ENCODE data around the gene ABCC1.

The ABCC1 gene

GRCh38 chr16:16092925-16093627, 143.7 kb downstream of the ABCC1 start:
- H3K9me3 ChIP-seq (ENCODE audit: insufficient read depth, low read depth, low read length) = no peaks in the 10 kb centered on the region
- no peak overlapping the region for H3K9ac ChIP-seq (ENCODE audit: low read depth, low read length, poor library complexity, severe bottlenecking)
- TF ChIP-seq EZH2phosphoT487 (IDR thresholded peaks at IDR 0.05; ENCODE audit: borderline replicate concordance) (no peak), CTCF (conservative IDR thresholded peaks at IDR 0.05; ENCODE audit: low read length) (no peak)
- no peaks in the 10 kb centered on the region for H3K9me2 ChIP-seq (replicated peaks; ENCODE audit: low read depth, low read length)
- no peak overlapping the region for H3K4me3 ChIP-seq (ENCODE audit: low read length, poor library complexity, severe bottlenecking)
- H3K27me3 ChIP-seq (ENCODE audit: insufficient read depth, low read length, poor library complexity, severe bottlenecking) = no peaks in the 10 kb centered on the region
- H3K79me2 ChIP-seq (ENCODE audit: insufficient read depth, low read length) = no peaks in the 10 kb centered on the region
- H3K4me2 ChIP-seq (ENCODE audit: low read depth, low read length, poor library complexity, severe bottlenecking) = no peak overlapping the region
- no peak overlapping the region for H2AFZ ChIP-seq (ENCODE audit: low read length)
- no peaks in the 10 kb centered on the region for H3F3A ChIP-seq (ENCODE audit: low read depth)
- H3K36me3 ChIP-seq (ENCODE audit: insufficient read depth, low read length) = peaks cover 44% of the 10 kb centered on the region; the same call in 1 of the 2 replicates
- peaks cover 8% of the 10 kb centered on the region for H3K4me1 ChIP-seq (ENCODE audit: insufficient read depth, low read length, poor library complexity, severe bottlenecking)
- no peaks in the 10 kb centered on the region for H4K20me1 ChIP-seq (ENCODE audit: insufficient read depth, low read length, poor library complexity, severe bottlenecking)

- Histone ChIP-seq H3K36me3 (ENCODE audit: insufficient read depth, low read length) (peaks cover 48% of the 10 kb centered on the region; the same call in 1 of the 2 replicates), H3K4me2 (ENCODE audit: low read depth, low read length, poor library complexity, severe bottlenecking) (no peak overlapping the region), H2AFZ (ENCODE audit: low read length) (no peak overlapping the region), H3K4me3 (ENCODE audit: low read length, poor library complexity, severe bottlenecking) (no peak overlapping the region), H3K9ac (ENCODE audit: low read depth, low read length, poor library complexity, severe bottlenecking) (no peak overlapping the region), H3K79me2 (ENCODE audit: insufficient read depth, low read length) (no peaks in the 10 kb centered on the region), H4K20me1 (ENCODE audit: insufficient read depth, low read length, poor library complexity, severe bottlenecking) (no peaks in the 10 kb centered on the region), H3K9me2 (replicated peaks; ENCODE audit: low read depth, low read length) (no peaks in the 10 kb centered on the region), H3K9me3 (ENCODE audit: insufficient read depth, low read depth, low read length) (no peaks in the 10 kb centered on the region), H3K27me3 (ENCODE audit: insufficient read depth, low read length, poor library complexity, severe bottlenecking) (no peaks in the 10 kb centered on the region), H3F3A (ENCODE audit: low read depth) (no peaks in the 10 kb centered on the region), H3K4me1 (ENCODE audit: insufficient read depth, low read length, poor library complexity, severe bottlenecking) (peaks cover 5% of the 10 kb centered on the region)
- TF ChIP-seq CTCF (conservative IDR thresholded peaks at IDR 0.05; ENCODE audit: low read length) = no peak
- no peak for TF ChIP-seq EZH2phosphoT487 (IDR thresholded peaks at IDR 0.05; ENCODE audit: borderline replicate concordance)
Observed at GRCh38 chr16:16093628-16094332, 144.4 kb downstream of the ABCC1 start.

GRCh38 chr16:16095646-16096045, 146.2 kb downstream of the ABCC1 start:
- H3K9ac ChIP-seq (ENCODE audit: low read depth, low read length, poor library complexity, severe bottlenecking) = no peak overlapping the region
- no peaks in the 10 kb centered on the region for H3K27me3 ChIP-seq (ENCODE audit: insufficient read depth, low read length, poor library complexity, severe bottlenecking)
- no peak overlapping the region for H3K4me2 ChIP-seq (ENCODE audit: low read depth, low read length, poor library complexity, severe bottlenecking)
- H3K36me3 ChIP-seq (ENCODE audit: insufficient read depth, low read length) = peaks cover 46% of the 10 kb centered on the region; the same call in 1 of the 2 replicates
- no peak overlapping the region for H3K4me3 ChIP-seq (ENCODE audit: low read length, poor library complexity, severe bottlenecking)
- no peaks in the 10 kb centered on the region for H3F3A ChIP-seq (ENCODE audit: low read depth)
- H3K9me2 ChIP-seq (replicated peaks; ENCODE audit: low read depth, low read length) = no peaks in the 10 kb centered on the region
- no peaks in the 10 kb centered on the region for H4K20me1 ChIP-seq (ENCODE audit: insufficient read depth, low read length, poor library complexity, severe bottlenecking)
- no peaks in the 10 kb centered on the region for H3K9me3 ChIP-seq (ENCODE audit: insufficient read depth, low read depth, low read length)
- H3K4me1 ChIP-seq (ENCODE audit: insufficient read depth, low read length, poor library complexity, severe bottlenecking) = no peaks in the 10 kb centered on the region
- no peaks in the 10 kb centered on the region for H3K79me2 ChIP-seq (ENCODE audit: insufficient read depth, low read length)
- no peak for TF ChIP-seq CTCF (conservative IDR thresholded peaks at IDR 0.05; ENCODE audit: low read length)
- TF ChIP-seq EZH2phosphoT487 (IDR thresholded peaks at IDR 0.05; ENCODE audit: borderline replicate concordance) = no peak
- no peak overlapping the region for H2AFZ ChIP-seq (ENCODE audit: low read length)

Data from Loucy (cell line).